HFF-Myc (cell line): ENCODE measurements around the gene NT5DC3.

Experiments
- DNase-seq: peaks from one replicate; pipeline ENCODE4 v3.0.0-alpha.2; 2011; ENCODE audit warnings: low read depth; ENCODE audit errors: extremely low read depth
- H3K4me3 ChIP-seq: replicated peaks from 2 replicates; pipeline ENCODE4 v1.5.1; 2011; ENCODE audit warnings: low read depth, mild to moderate bottlenecking, control low read depth, low read length
- CTCF ChIP-seq: IDR thresholded peaks from 2 replicates; pipeline ENCODE4 v1.5.1; 2012; ENCODE audit warnings: mild to moderate bottlenecking, low read depth, low read length, control low read depth; ENCODE audit errors: missing control alignments

The NT5DC3 gene

GRCh38 chr12:103798586-103798985 is 42.4 kb downstream of the NT5DC3 start:
- TF ChIP-seq CTCF: no peak
- H3K4me3 ChIP-seq: no peak overlapping the region
- DNase-seq: no peak

- DNase-seq: no peak
- no peak for TF ChIP-seq CTCF
- no peak overlapping the region for H3K4me3 ChIP-seq
Measured at GRCh38 chr12:103794309-103795213, 46.5 kb downstream of the NT5DC3 start.

- H3K4me3 ChIP-seq: no peak overlapping the region
- no peak for TF ChIP-seq CTCF
- DNase-seq: no peak
Measured at GRCh38 chr12:103793512-103794045, 47.5 kb downstream of the NT5DC3 start.

- DNase-seq: no peak
- H3K4me3 ChIP-seq: no peak overlapping the region
- TF ChIP-seq CTCF: no peak
Measured at GRCh38 chr12:103793046-103793445, 48.0 kb downstream of the NT5DC3 start.

GRCh38 chr12:103791350-103791920 is 49.6 kb downstream of the NT5DC3 start:
- TF ChIP-seq CTCF: no peak
- H3K4me3 ChIP-seq: no peak overlapping the region
- no peak for DNase-seq

GRCh38 chr12:103786201-103786600 is 54.8 kb downstream of the NT5DC3 start:
- no peak for DNase-seq
- no peak for TF ChIP-seq CTCF
- no peak overlapping the region for H3K4me3 ChIP-seq
